Parathyroid adenoma (tissue), 2 donors: ENCODE results near the gene HMGCL.
"Not testable (repeated sequence)": the region's sequence is repeated elsewhere in the genome, so short reads cannot be mapped to it uniquely, and the experiment has no call there.

ENCODE experiments used
- H2AFZ ChIP-seq: fragments of 300-600 bp; sonication (generic); one replicate; pipeline ENCODE4 v1.7.0; 2017; ENCODE audit warnings: antibody characterized with exemption, mild to moderate bottlenecking
- H3K27ac ChIP-seq: fragments of 300-600 bp; sonication (generic); one replicate; pipeline ENCODE4 v1.7.0; 2017
- H3K27me3 ChIP-seq: fragments of 300-600 bp; sonication (generic); one replicate; pipeline ENCODE4 v1.7.0; 2017; ENCODE audit warnings: low read length; ENCODE audit not compliant: control insufficient read depth, insufficient read depth
- H3K36me3 ChIP-seq: fragments of 300-600 bp; sonication (generic); one replicate; pipeline ENCODE4 v1.7.0; 2017; ENCODE audit warnings: low read length; ENCODE audit not compliant: control insufficient read depth, insufficient read depth
- H3K4me1 ChIP-seq: fragments of 300-600 bp; sonication (generic); one replicate; pipeline ENCODE4 v1.7.0; 2017; ENCODE audit warnings: control low read depth
- H3K4me2 ChIP-seq: fragments of 300-600 bp; sonication (generic); one replicate; pipeline ENCODE4 v1.7.0; 2017; ENCODE audit warnings: low read length
- H3K4me3 ChIP-seq: fragments of 300-600 bp; sonication (generic); one replicate; pipeline ENCODE4 v1.7.0; 2017; ENCODE audit warnings: low read depth, low read length
- H3K79me2 ChIP-seq: fragments of 300-600 bp; sonication (generic); one replicate; pipeline ENCODE4 v1.7.0; 2017; ENCODE audit warnings: control low read depth
- H3K9ac ChIP-seq: fragments of 300-600 bp; sonication (generic); one replicate; pipeline ENCODE4 v1.7.0; 2017; ENCODE audit warnings: mild to moderate bottlenecking
- H3K9me3 ChIP-seq: fragments of 300-600 bp; sonication (generic); one replicate; pipeline ENCODE4 v1.7.0; 2017; ENCODE audit warnings: low read length; ENCODE audit not compliant: control insufficient read depth
- CTCF ChIP-seq: fragments of 300-600 bp; sonication (generic); IDR thresholded peaks from one replicate; pipeline ENCODE4 v1.7.0; 2017; ENCODE audit warnings: antibody characterized with exemption, mild to moderate bottlenecking
- donor health status: primary hyperparathyroidism.

Gene HMGCL

GRCh38 chr1:23788695-23789094 is 36.5 kb downstream of the HMGCL start:
- Histone ChIP-seq H3K79me2 (peaks cover 3% of the 10 kb centered on the region), H3K36me3 (no peaks in the 10 kb centered on the region), H3K9me3 (no peaks in the 10 kb centered on the region), H3K27me3 (no peaks in the 10 kb centered on the region), H3K27ac (no peak overlapping the region), H3K4me3 (no peak overlapping the region), H3K4me1 (peaks cover 4% of the 10 kb centered on the region), H3K4me2 (no peak overlapping the region), H2AFZ (no peak overlapping the region), H3K9ac (no peak overlapping the region)
- TF ChIP-seq CTCF = no peak

- H3K79me2 ChIP-seq = peaks cover 3% of the 10 kb centered on the region
- no peaks in the 10 kb centered on the region for H3K36me3 ChIP-seq
- H3K27me3 ChIP-seq = no peaks in the 10 kb centered on the region
- no peak overlapping the region for H3K27ac ChIP-seq
- TF ChIP-seq CTCF = no peak
- H3K4me1 ChIP-seq = peaks cover 6% of the 10 kb centered on the region
- no peak overlapping the region for H3K4me2 ChIP-seq
- no peak overlapping the region for H3K9ac ChIP-seq
- no peaks in the 10 kb centered on the region for H3K9me3 ChIP-seq
- H2AFZ ChIP-seq = no peak overlapping the region
- H3K4me3 ChIP-seq = no peak overlapping the region
Observed at GRCh38 chr1:23787701-23788100, 37.5 kb downstream of the HMGCL start.

DNA sequence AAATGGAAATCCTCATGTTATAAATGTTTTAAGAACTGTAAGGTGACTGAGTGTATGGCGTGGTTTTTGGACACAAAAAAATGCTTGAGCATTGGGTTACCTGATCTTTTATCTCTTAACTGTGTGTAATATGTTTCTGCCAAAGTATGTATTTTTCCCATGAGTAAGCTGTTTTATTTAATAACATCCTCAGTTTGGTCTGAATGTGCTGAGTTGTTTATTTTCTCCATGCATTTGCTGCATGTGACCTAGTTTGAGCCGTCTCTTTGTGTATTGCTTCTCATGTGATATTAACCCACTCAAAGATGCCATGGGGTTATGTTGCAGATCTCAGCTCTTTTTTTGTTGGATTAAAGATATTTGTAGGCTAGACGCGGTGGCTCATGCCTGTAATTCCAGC is 40.4 kb downstream of the HMGCL start:
- no peaks in the 10 kb centered on the region for H3K9me3 ChIP-seq
- no peak for TF ChIP-seq CTCF
- no peak overlapping the region for H3K9ac ChIP-seq
- no peaks in the 10 kb centered on the region for H3K27me3 ChIP-seq
- peak overlapping the region; percentile 40 for H3K4me3 ChIP-seq
- H3K4me1 ChIP-seq = peaks cover 8% of the 10 kb centered on the region
- H3K36me3 ChIP-seq = no peaks in the 10 kb centered on the region
- H3K27ac ChIP-seq = peak overlapping the region; percentile 86
- H2AFZ ChIP-seq = no peak overlapping the region
- H3K4me2 ChIP-seq = peak overlapping the region; percentile 63
- peaks cover 8% of the 10 kb centered on the region for H3K79me2 ChIP-seq

- not testable (repeated sequence) for H3K36me3 ChIP-seq, H3K4me3 ChIP-seq
Observed at GRCh38 chr1:23783141-23783540, 42.1 kb downstream of the HMGCL start.

DNA sequence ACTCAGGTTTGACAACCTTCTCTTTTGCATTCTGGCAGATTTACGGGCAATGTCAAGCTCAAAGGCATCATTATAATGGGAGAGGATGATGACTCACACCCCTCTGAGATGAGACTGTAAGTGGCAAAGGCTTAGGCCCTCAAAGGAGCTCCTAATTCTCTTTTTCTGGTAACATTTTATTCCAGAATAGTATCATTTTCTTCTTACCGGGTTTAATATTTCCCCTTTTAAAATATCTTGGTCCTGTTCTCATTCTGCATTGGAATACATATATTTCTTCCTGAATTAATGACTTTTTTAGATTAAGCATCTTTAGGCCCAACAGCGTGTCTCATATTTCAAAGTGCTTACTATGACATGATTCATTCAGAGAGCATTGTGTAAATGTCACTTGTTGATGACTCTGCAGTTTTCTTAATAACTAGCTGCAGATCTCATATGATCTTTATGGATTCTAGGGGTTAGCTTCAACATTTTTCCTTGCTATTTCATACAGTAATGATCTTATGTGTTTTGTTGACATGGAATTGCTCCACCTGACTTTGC is 45.3 kb downstream of the HMGCL start:
- Histone ChIP-seq H3K9me3 (no peaks in the 10 kb centered on the region), H3K4me1 (peaks cover 18% of the 10 kb centered on the region), H2AFZ (no peak overlapping the region), H3K4me3 (peak overlapping the region; percentile 82), H3K36me3 (no peaks in the 10 kb centered on the region), H3K4me2 (peak overlapping the region; percentile 85), H3K27ac (peak overlapping the region; percentile 72), H3K9ac (no peak overlapping the region), H3K79me2 (peaks cover 10% of the 10 kb centered on the region), H3K27me3 (no peaks in the 10 kb centered on the region)
- TF ChIP-seq CTCF = no peak

More at GRCh38 chr1:23783141-23783540, 42.1 kb downstream of the HMGCL start:
- not testable (repeated sequence) for H3K9me3 ChIP-seq, H3K4me2 ChIP-seq, H3K9ac ChIP-seq, H2AFZ ChIP-seq, H3K27ac ChIP-seq, H3K27me3 ChIP-seq, H3K79me2 ChIP-seq
- peaks cover 14% of the 10 kb centered on the region for H3K4me1 ChIP-seq
